B cell (primary cell): ENCODE measurements around the gene PAX4.

Source experiments
- CTCF ChIP-seq: fragments of 200-600 bp; IDR thresholded peaks from one replicate; pipeline ENCODE4 v1.8.0; 2022; ENCODE audit warnings: antibody characterized with exemption, mild to moderate bottlenecking
- EZH2 ChIP-seq: IDR thresholded peaks from 2 replicates; pipeline ENCODE4 v1.6.1; 2012; ENCODE audit warnings: borderline replicate concordance, low read depth, mild to moderate bottlenecking, moderate library complexity, low read length; ENCODE audit not compliant: insufficient read depth, poor library complexity, severe bottlenecking

GRCh38 chr7:127651556-127652332 is 33.8 kb upstream of the PAX4 start, which contains the start of gene SND1:
- no peak for TF ChIP-seq CTCF
- TF ChIP-seq EZH2 = no peak
